GM19043 (cell line): ENCODE results near the gene ZNF226.
"Not testable (repeated sequence)": the region's sequence is repeated elsewhere in the genome, so short reads cannot be mapped to it uniquely, and the experiment has no call there.

ENCODE experiments used
- ATAC-seq: cut with Tn5 transposase; IDR thresholded peaks from one replicate; pipeline ENCODE4 v1.9.1; 2021; ENCODE audit warnings: low read depth; ENCODE audit not compliant: unreplicated experiment

Gene ZNF226

DNA sequence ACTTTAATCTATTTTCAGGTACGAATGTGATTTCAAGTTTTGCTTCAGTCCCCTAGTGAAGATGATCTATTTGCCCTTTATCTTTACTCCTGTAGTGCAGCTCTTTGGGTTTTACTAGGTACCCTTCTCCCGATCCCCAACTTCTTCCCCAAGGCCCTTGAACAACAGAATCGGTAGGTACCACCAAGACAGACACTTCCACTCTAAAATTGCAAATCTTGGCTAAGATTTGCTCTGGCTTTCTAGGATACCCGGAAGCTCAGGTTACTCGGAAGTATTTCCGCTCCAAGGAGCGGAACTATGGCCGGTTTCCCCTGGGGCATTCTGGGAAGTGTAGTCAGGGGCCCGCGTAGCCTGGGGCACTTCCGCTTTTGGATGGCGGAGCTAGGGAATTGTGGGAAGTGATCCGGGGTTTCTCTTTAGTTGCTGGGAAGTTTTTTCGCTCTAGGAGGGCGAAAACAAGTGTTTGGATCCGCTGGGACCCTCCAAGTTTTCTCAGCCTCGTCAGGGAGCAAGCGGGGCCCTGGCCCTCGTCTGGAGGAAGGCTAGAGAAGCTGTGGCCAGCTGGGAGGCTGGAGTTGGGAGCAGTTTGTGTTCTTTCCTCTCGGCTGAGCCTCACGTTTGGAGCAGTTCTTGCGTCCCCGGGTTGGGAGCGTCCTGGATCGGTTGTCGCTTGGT is 42.4 kb downstream of the ZNF226 start:
- peak; percentile 62 for ATAC-seq

- ATAC-seq, result peak; percentile 79
Measured at GRCh38 chr19:44212250-44212865, 47.5 kb downstream of the ZNF226 start, which contains the start of gene ZNF227. Gene ZNF227, plus strand, starts transcription at chr19:44212532. Its CDS starts 5,261 bp downstream, at chr19:44217793.

DNA sequence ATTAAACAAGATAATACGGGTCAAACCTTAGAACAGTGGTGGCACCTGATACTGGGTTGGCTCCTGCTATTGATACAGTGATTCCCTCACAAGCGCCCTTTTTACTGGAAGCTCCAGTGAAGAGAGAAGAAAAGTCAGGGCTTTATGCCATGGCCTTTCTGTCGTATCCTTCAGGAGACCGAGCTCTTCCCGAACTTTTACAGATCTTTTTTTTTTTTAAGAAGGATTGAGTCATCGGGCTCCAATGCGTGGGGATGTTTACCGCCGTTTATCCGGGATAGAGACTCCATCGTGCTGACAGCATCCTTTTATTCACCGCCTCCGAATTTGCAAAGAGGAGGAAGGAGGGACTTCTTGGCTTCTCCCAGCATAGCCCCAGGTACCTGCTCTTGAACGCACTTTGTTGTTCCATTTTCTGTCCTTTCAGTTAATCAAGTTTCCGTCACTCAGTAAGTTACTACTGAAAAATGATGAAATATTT is 48.0 kb downstream of the ZNF226 start:
- no peak for ATAC-seq

DNA sequence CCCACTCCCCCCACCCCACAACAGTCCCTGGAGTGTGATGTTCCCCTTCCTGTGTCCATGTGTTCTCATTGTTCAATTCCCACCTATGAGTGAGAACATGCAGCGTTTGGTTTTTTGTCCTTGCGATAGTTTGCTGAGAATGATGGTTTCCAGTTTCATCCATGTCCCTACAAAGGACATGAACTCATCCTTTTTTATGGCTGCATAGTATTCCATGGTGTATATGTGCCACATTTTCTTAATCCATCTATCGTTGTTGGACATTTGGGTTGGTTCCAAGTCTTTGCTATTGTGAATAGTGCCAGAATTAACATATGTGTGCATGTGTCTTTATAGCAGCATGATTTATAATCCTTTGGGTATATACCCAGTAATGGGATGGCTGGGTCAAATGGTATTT is 55.0 kb downstream of the ZNF226 start:
- ATAC-seq, result not testable (repeated sequence)

DNA sequence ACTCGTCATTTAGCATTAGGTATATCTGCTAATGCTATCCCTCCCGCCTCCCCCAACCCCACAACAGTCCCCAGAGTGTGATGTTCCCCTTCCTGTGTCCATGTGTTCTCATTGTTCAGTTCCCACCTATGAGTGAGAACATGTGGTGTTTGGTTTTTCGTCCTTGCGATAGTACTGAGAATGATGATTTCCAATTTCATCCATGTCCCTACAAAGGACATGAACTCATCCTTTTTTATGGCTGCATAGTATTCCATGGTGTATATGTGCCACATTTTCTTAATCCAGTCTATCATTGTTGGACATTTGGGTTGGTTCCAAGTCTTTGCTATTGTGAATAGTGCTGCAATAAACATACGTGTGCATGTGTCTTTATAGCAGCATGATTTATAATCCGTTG is 55.9 kb downstream of the ZNF226 start:
- ATAC-seq, result not testable (repeated sequence)

- ATAC-seq, result not testable (repeated sequence)
Measured at GRCh38 chr19:44221291-44221690, 56.4 kb downstream of the ZNF226 start.
